Measurements from ENCODE around the gene UNC80.

- TF ChIP-seq POLR2A (IDR thresholded peaks at IDR 0.05; ENCODE audit: extremely low read depth, insufficient read length) = no peak
- no peak for TF ChIP-seq CTCF (IDR thresholded peaks at IDR 0.05; ENCODE audit: low read depth, low read length)
- TF ChIP-seq MYC (IDR thresholded peaks at IDR 0.05; ENCODE audit: low read depth, low read length) = no peak
- no peak for TF ChIP-seq MAX (IDR thresholded peaks at IDR 0.05; ENCODE audit: low read depth, low read length)
Measured at GRCh38 chr2:210004881-210005280, 233.2 kb downstream of the UNC80 start.
